KOPT-K1 (cell line): Measurements from ENCODE around the gene MYRIP.

Experiments used
- H3K27ac ChIP-seq: fragments of 200-600 bp; sonication (generic); 2 replicates; pipeline ENCODE4 v1.5.1; 2016; ENCODE audit warnings: antibody characterized with exemption, mild to moderate bottlenecking, low read depth, low read length; ENCODE audit not compliant: poor library complexity, severe bottlenecking
- H3K36me3 ChIP-seq: fragments of 200-600 bp; sonication (generic); 2 replicates; pipeline ENCODE4 v1.5.1; 2017; ENCODE audit warnings: antibody characterized with exemption, mild to moderate bottlenecking, low read length, moderate library complexity; ENCODE audit not compliant: insufficient read depth
- H3K9me3 ChIP-seq: fragments of 200-600 bp; sonication (generic); 2 replicates; pipeline ENCODE4 v1.5.1; 2017; ENCODE audit warnings: antibody characterized with exemption, low read length, mild to moderate bottlenecking; ENCODE audit not compliant: insufficient read depth, poor library complexity, severe bottlenecking

The MYRIP gene

GRCh38 chr3:39839484-39839883 lies 30.1 kb downstream of the MYRIP start:
- Histone ChIP-seq H3K36me3 (no peaks in the 10 kb centered on the region), H3K27ac (no peak overlapping the region), H3K9me3 (no peaks in the 10 kb centered on the region)

GRCh38 chr3:39843440-39843839 lies 34.0 kb downstream of the MYRIP start:
- Histone ChIP-seq H3K27ac (no peak overlapping the region), H3K36me3 (no peaks in the 10 kb centered on the region), H3K9me3 (no peaks in the 10 kb centered on the region)

- Histone ChIP-seq H3K36me3 (no peaks in the 10 kb centered on the region), H3K27ac (no peak overlapping the region), H3K9me3 (no peaks in the 10 kb centered on the region)
Measured at GRCh38 chr3:39848365-39848764, 39.0 kb downstream of the MYRIP start.

- H3K27ac ChIP-seq = no peak overlapping the region
- H3K36me3 ChIP-seq = no peaks in the 10 kb centered on the region
- H3K9me3 ChIP-seq = no peaks in the 10 kb centered on the region
Measured at GRCh38 chr3:39849992-39850715, 40.7 kb downstream of the MYRIP start.

- Histone ChIP-seq H3K27ac (no peak overlapping the region), H3K9me3 (no peaks in the 10 kb centered on the region), H3K36me3 (no peaks in the 10 kb centered on the region)
Measured at GRCh38 chr3:39850716-39851032, 41.3 kb downstream of the MYRIP start.

GRCh38 chr3:39855517-39855916 lies 46.1 kb downstream of the MYRIP start:
- no peaks in the 10 kb centered on the region for H3K36me3 ChIP-seq
- no peaks in the 10 kb centered on the region for H3K9me3 ChIP-seq
- H3K27ac ChIP-seq = no peak overlapping the region

GRCh38 chr3:39869890-39870289 lies 60.5 kb downstream of the MYRIP start:
- no peaks in the 10 kb centered on the region for H3K9me3 ChIP-seq
- H3K36me3 ChIP-seq = no peaks in the 10 kb centered on the region
- no peak overlapping the region for H3K27ac ChIP-seq

- H3K36me3 ChIP-seq = no peaks in the 10 kb centered on the region
- no peak overlapping the region for H3K27ac ChIP-seq
- no peaks in the 10 kb centered on the region for H3K9me3 ChIP-seq
Measured at GRCh38 chr3:39870706-39871105, 61.3 kb downstream of the MYRIP start.

- H3K9me3 ChIP-seq = no peaks in the 10 kb centered on the region
- no peaks in the 10 kb centered on the region for H3K36me3 ChIP-seq
- no peak overlapping the region for H3K27ac ChIP-seq
Measured at GRCh38 chr3:39879581-39879980, 70.2 kb downstream of the MYRIP start.

GRCh38 chr3:39882111-39882510 lies 72.7 kb downstream of the MYRIP start:
- Histone ChIP-seq H3K9me3 (no peaks in the 10 kb centered on the region), H3K36me3 (no peaks in the 10 kb centered on the region), H3K27ac (no peak overlapping the region)

GRCh38 chr3:39892068-39892467 lies 82.7 kb downstream of the MYRIP start:
- Histone ChIP-seq H3K36me3 (no peaks in the 10 kb centered on the region), H3K27ac (no peak overlapping the region), H3K9me3 (no peaks in the 10 kb centered on the region)

GRCh38 chr3:39896184-39896583 lies 86.8 kb downstream of the MYRIP start:
- no peak overlapping the region for H3K27ac ChIP-seq
- no peaks in the 10 kb centered on the region for H3K36me3 ChIP-seq
- no peaks in the 10 kb centered on the region for H3K9me3 ChIP-seq

GRCh38 chr3:39900462-39901002 lies 91.1 kb downstream of the MYRIP start:
- Histone ChIP-seq H3K27ac (no peak overlapping the region), H3K36me3 (no peaks in the 10 kb centered on the region)

GRCh38 chr3:39903253-39903652 lies 93.8 kb downstream of the MYRIP start:
- H3K9me3 ChIP-seq = no peaks in the 10 kb centered on the region
- no peaks in the 10 kb centered on the region for H3K36me3 ChIP-seq
- H3K27ac ChIP-seq = no peak overlapping the region

More at GRCh38 chr3:39900462-39901002, 91.1 kb downstream of the MYRIP start:
- H3K9me3 ChIP-seq = no peaks in the 10 kb centered on the region

GRCh38 chr3:39905788-39906187 lies 96.4 kb downstream of the MYRIP start:
- Histone ChIP-seq H3K36me3 (no peaks in the 10 kb centered on the region), H3K9me3 (no peaks in the 10 kb centered on the region)

GRCh38 chr3:39907981-39908380 lies 98.6 kb downstream of the MYRIP start:
- Histone ChIP-seq H3K9me3 (no peaks in the 10 kb centered on the region), H3K36me3 (no peaks in the 10 kb centered on the region), H3K27ac (no peak overlapping the region)

More at GRCh38 chr3:39905788-39906187, 96.4 kb downstream of the MYRIP start:
- H3K27ac ChIP-seq = no peak overlapping the region
